SK-N-SH (cell line): ENCODE measurements around the gene LKAAEAR1. TPM values are rescaled to one million over a fixed set of nuclear protein-coding genes. Genes with fewer than 3 reads are reported as not detected.

Source experiments
- CTCF ChIA-PET: fragments of 300-600, 350-600 bp; formaldehyde crosslinking; extraction: SDS; loops from one replicate; lab custom pipeline; 2021; lab: Yijun Ruan, JAX
- POLR2A ChIA-PET: fragments of 350-600 bp; sonication (Branson Sonifier 250); formaldehyde crosslinking; extraction: SDS; loops from one replicate; lab custom pipeline; 2020; ENCODE audit warnings: antibody characterized with exemption, inconsistent platforms; lab: Yijun Ruan, JAX
- DNase-seq: peaks from one replicate; pipeline ENCODE4 v3.0.0; 2012
- H2AFZ ChIP-seq: fragments of 200-600 bp; sonication (generic); 2 replicates; pipeline ENCODE4 v1.8.1; 2016; ENCODE audit warnings: antibody characterized with exemption, mild to moderate bottlenecking, low read depth
- H3F3A ChIP-seq: fragments of 200-600 bp; sonication (generic); replicated peaks from 2 replicates; pipeline ENCODE3; 2016; ENCODE audit warnings: antibody characterized with exemption, mild to moderate bottlenecking; ENCODE audit not compliant: insufficient read depth
- H3K27ac ChIP-seq, 2 experiments: fragments of 200-500 bp in 1 of 2; fragments of 200-600 bp in 1 of 2; sonication (Bioruptor generic) in 1 of 2; sonication (generic), shearing (Covaris generic) in 1 of 2; 2 replicates each; pipeline versions ENCODE4 v1.5.1 to v1.6.1; 2014 to 2016; ENCODE audit warnings: low read depth in 2 of 2, inconsistent platforms in 1 of 2, low read length in 1 of 2, mild to moderate bottlenecking in 1 of 2, mixed read lengths in 1 of 2
- H3K27me3 ChIP-seq: fragments of 200-600 bp; sonication (generic), shearing (Covaris generic); 2 replicates; pipeline ENCODE4 v1.6.1; 2016; ENCODE audit warnings: mixed run types; ENCODE audit not compliant: insufficient read depth
- H3K36me3 ChIP-seq, 2 experiments: fragments of 200-500 bp in 1 of 2; fragments of 200-600 bp in 1 of 2; sonication (Bioruptor generic) in 1 of 2; sonication (generic) in 1 of 2; replicated peaks in 1 of 2; 2 replicates each; pipeline versions ENCODE3 to v1.5.1; 2014 to 2016; ENCODE audit warnings: low read length in 1 of 2, mild to moderate bottlenecking in 1 of 2; ENCODE audit not compliant: insufficient read depth in 2 of 2, control insufficient read depth in 1 of 2
- H3K4me1 ChIP-seq, 2 experiments: fragments of 200-500 bp in 1 of 2; fragments of 200-600 bp in 1 of 2; sonication (Bioruptor generic) in 1 of 2; sonication (generic), shearing (Covaris generic) in 1 of 2; 2 replicates each; pipeline versions ENCODE4 v1.5.1 to v1.6.1; 2014 to 2016; ENCODE audit warnings: low read depth in 1 of 2, low read length in 1 of 2, mixed run types in 1 of 2; ENCODE audit not compliant: insufficient read depth in 2 of 2, control insufficient read depth in 1 of 2
- H3K4me2 ChIP-seq: fragments of 200-600 bp; sonication (generic), shearing (Covaris generic); 2 replicates; pipeline ENCODE4 v1.6.1; 2017; ENCODE audit warnings: mixed run types
- H3K4me3 ChIP-seq, 2 experiments: fragments of 200-500 bp in 1 of 2; fragments of 200-600 bp in 1 of 2; sonication (Bioruptor generic) in 1 of 2; sonication (generic), shearing (Covaris generic) in 1 of 2; 2 replicates each; pipeline versions ENCODE4 v1.5.1 to v1.8.1; 2014 to 2016; ENCODE audit warnings: low read depth in 2 of 2, inconsistent platforms in 1 of 2, low read length in 1 of 2, mild to moderate bottlenecking in 1 of 2, mixed read lengths in 1 of 2, moderate library complexity in 1 of 2
- H3K79me2 ChIP-seq: fragments of 200-600 bp; sonication (generic); 2 replicates; pipeline ENCODE4 v1.8.1; 2017; ENCODE audit warnings: mild to moderate bottlenecking; ENCODE audit not compliant: insufficient read depth
- H3K9ac ChIP-seq: fragments of 200-600 bp; sonication (generic); 2 replicates; pipeline ENCODE4 v1.6.1; 2017; ENCODE audit warnings: mixed run types
- H3K9me2 ChIP-seq: fragments of 200-600 bp; sonication (generic); 2 replicates; pipeline ENCODE4 v1.6.1; 2017; ENCODE audit warnings: mixed run types
- H3K9me3 ChIP-seq: fragments of 200-600 bp; sonication (generic); 2 replicates; pipeline ENCODE4 v1.6.1; 2017; ENCODE audit warnings: mixed run types, mild to moderate bottlenecking, moderate library complexity
- H4K20me1 ChIP-seq: fragments of 200-600 bp; sonication (generic); 2 replicates; pipeline ENCODE4 v1.6.1; 2017; ENCODE audit warnings: mild to moderate bottlenecking, mixed run types; ENCODE audit not compliant: insufficient read depth
- CHD2 ChIP-seq: fragments of 150-350 bp; IDR thresholded peaks from 2 replicates; pipeline ENCODE4 v1.6.1; 2018; ENCODE audit warnings: low read length; ENCODE audit not compliant: partially characterized antibody
- EZH2phosphoT487 ChIP-seq: fragments of 200-600 bp; sonication (generic); IDR thresholded peaks from 2 replicates; pipeline ENCODE4 v1.6.1; 2017; ENCODE audit warnings: low read depth, mixed run types, mild to moderate bottlenecking, antibody characterized with exemption, moderate library complexity, borderline replicate concordance
- FOXJ3 ChIP-seq: sonication (generic); formaldehyde crosslinking; IDR thresholded peaks from 2 replicates; pipeline ENCODE4 v1.5.1; 2020; ENCODE audit warnings: mild to moderate bottlenecking, missing genetic modification reagents
- GABPA ChIP-seq: IDR thresholded peaks from 2 replicates; pipeline ENCODE4 v1.4.0; 2012; ENCODE audit warnings: low read depth, mild to moderate bottlenecking
- GATA2 ChIP-seq: sonication (generic); formaldehyde crosslinking; IDR thresholded peaks from 2 replicates; pipeline ENCODE4 v1.5.0; 2020; ENCODE audit warnings: mild to moderate bottlenecking, missing genetic modification reagents
- JUND ChIP-seq: IDR thresholded peaks from 2 replicates; pipeline ENCODE4 v1.4.0; 2012
- MXI1 ChIP-seq: IDR thresholded peaks from 2 replicates; pipeline ENCODE4 v1.6.1; 2012; ENCODE audit warnings: mild to moderate bottlenecking, low read depth, low read length, improper control_type of control experiment
- NRF1 ChIP-seq: IDR thresholded peaks from 2 replicates; pipeline ENCODE4 v1.6.1; 2012; ENCODE audit warnings: low read depth, mild to moderate bottlenecking, low read length
- TCF12 ChIP-seq: IDR thresholded peaks from 2 replicates; pipeline ENCODE4 v1.4.0; 2012
- WGBS: methylation state at CpG from one replicate; pipeline ENCODE4 v1.1.6; 2017; ENCODE audit warnings: low lambda C conversion rate; 5-methylcytosine and 5-hydroxymethylcytosine counted together
- polyA plus RNA-seq, 3 experiments: library from polyadenylated mRNA; depleted of rRNA; stranded (reverse); fragments of >200 nt; gene quantifications; 2 replicates each; pipeline ENCODE4 v1.2.3, GENCODE V29; 2012
- TF ChIP-seq, protein P1 (sequence below): IDR thresholded peaks from 2 replicates; pipeline ENCODE4 v1.4.0; 2012; ENCODE audit warnings: low read depth, borderline replicate concordance
- TF ChIP-seq, protein P2 (sequence below): IDR thresholded peaks from 2 replicates; pipeline ENCODE4 v1.4.0; 2012; ENCODE audit warnings: low read depth, borderline replicate concordance
- TF ChIP-seq, protein P3 (sequence below): IDR thresholded peaks from 2 replicates; pipeline ENCODE4 v1.6.1; 2012; ENCODE audit warnings: mild to moderate bottlenecking, low read depth, low read length, moderate library complexity

Gene LKAAEAR1
- polyA plus RNA-seq, 1 of the 3 experiments (the other 2 are of a cell fraction): 0.71 TPM

DNA sequence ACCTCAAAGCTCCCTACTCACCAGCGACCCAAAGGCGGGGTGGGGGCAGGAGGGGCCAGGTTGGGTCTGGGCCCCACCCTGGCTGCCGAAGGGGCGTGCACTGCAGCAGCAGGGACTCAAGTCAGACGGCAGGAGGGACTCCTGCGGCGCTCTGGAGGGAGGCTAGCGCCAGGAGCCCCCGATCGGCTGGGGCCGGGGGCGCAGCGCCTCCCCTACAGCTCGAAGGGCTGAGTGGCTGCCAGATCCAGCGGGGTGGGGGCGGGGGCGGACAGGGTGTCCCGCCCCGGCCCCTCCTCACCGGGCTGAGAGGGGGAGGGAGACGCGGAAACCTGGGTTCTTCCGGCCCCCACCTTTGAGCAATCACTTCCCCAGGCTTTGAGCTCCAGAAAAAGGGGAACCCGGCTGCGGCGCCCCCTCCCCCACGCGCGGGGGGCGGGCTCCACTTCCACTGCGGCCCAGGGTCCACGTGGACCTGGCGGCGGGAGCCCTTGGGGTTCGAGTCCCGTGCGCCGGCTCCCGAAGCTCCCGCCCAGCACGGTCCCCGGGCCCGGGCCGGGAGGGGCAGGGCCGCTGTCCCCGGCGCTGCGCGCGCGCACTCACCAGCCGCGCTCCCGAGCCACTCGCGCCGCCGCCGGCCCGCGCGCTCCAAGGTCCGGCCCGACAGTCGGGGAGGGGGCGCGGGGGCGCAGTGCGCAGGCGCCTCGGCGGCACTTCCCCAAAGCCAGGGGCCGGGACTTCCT lies 4.8 kb downstream of the LKAAEAR1 start, which contains the start of gene RGS19:
TSS of gene RGS19 (minus strand) at position 246 of the 740 bp plus-strand sequence. CDS start 2,632 bp downstream, outside the sequence.
- no peaks in the 10 kb centered on the region for H3K9me3 ChIP-seq
- TF ChIP-seq CHD2 (peak; percentile 39), NRF1 (peak; percentile 78), EZH2phosphoT487 (no peak), TCF12 (no peak), JUND (no peak), MXI1 (peak; percentile 67), FOXJ3 (no peak), GATA2 (CRISPR knock-in tag) (no peak), GABPA (0 out of 2 replicates have a peak, but pooled peaks have one; percentile 9)
- TF ChIP-seq, protein P1, sequence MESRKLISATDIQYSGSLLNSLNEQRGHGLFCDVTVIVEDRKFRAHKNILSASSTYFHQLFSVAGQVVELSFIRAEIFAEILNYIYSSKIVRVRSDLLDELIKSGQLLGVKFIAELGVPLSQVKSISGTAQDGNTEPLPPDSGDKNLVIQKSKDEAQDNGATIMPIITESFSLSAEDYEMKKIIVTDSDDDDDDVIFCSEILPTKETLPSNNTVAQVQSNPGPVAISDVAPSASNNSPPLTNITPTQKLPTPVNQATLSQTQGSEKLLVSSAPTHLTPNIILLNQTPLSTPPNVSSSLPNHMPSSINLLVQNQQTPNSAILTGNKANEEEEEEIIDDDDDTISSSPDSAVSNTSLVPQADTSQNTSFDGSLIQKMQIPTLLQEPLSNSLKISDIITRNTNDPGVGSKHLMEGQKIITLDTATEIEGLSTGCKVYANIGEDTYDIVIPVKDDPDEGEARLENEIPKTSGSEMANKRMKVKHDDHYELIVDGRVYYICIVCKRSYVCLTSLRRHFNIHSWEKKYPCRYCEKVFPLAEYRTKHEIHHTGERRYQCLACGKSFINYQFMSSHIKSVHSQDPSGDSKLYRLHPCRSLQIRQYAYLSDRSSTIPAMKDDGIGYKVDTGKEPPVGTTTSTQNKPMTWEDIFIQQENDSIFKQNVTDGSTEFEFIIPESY: no peak
- TF ChIP-seq, protein P2, sequence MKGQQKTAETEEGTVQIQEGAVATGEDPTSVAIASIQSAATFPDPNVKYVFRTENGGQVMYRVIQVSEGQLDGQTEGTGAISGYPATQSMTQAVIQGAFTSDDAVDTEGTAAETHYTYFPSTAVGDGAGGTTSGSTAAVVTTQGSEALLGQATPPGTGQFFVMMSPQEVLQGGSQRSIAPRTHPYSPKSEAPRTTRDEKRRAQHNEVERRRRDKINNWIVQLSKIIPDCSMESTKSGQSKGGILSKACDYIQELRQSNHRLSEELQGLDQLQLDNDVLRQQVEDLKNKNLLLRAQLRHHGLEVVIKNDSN: no peak
- TF ChIP-seq, protein P3, sequence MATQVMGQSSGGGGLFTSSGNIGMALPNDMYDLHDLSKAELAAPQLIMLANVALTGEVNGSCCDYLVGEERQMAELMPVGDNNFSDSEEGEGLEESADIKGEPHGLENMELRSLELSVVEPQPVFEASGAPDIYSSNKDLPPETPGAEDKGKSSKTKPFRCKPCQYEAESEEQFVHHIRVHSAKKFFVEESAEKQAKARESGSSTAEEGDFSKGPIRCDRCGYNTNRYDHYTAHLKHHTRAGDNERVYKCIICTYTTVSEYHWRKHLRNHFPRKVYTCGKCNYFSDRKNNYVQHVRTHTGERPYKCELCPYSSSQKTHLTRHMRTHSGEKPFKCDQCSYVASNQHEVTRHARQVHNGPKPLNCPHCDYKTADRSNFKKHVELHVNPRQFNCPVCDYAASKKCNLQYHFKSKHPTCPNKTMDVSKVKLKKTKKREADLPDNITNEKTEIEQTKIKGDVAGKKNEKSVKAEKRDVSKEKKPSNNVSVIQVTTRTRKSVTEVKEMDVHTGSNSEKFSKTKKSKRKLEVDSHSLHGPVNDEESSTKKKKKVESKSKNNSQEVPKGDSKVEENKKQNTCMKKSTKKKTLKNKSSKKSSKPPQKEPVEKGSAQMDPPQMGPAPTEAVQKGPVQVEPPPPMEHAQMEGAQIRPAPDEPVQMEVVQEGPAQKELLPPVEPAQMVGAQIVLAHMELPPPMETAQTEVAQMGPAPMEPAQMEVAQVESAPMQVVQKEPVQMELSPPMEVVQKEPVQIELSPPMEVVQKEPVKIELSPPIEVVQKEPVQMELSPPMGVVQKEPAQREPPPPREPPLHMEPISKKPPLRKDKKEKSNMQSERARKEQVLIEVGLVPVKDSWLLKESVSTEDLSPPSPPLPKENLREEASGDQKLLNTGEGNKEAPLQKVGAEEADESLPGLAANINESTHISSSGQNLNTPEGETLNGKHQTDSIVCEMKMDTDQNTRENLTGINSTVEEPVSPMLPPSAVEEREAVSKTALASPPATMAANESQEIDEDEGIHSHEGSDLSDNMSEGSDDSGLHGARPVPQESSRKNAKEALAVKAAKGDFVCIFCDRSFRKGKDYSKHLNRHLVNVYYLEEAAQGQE: no peak
- H3K4me2 ChIP-seq: peak within 1 kb of the TSS; percentile 99
- peaks cover 13 to 34% of the 10 kb centered on the region in 2 experiments; a peak in 3 of 4 replicates for H3K4me1 ChIP-seq
- 0% methylated on average over 6 of the region's 73 CpGs for WGBS
- no peaks in the 10 kb centered on the region for H3K27me3 ChIP-seq
- peak within 1 kb of the TSS in 1 of 2 experiments; percentile 68; a peak in 2 of 4 replicates for H3K27ac ChIP-seq
- no peaks in the 10 kb centered on the region for H3K9me2 ChIP-seq
- ChIA-PET POLR2A (interaction anchor here (0.6 to 1.2 kb wide), 4 partner anchors 10 to 93 kb away, joined by 3 to 6 read pairs (median 3); partner anchors contain the start of gene TCEA2), CTCF (interaction anchor here (0.7 to 12.9 kb wide), 12 partner anchors 9 to 139 kb away, joined by 3 to 252 read pairs (median 4); partner anchors contain the start of genes NPBWR2 and PRPF6)
- no peaks in the 10 kb centered on the region for H3K79me2 ChIP-seq
- peak within 1 kb of the TSS; percentile 76 for H3K9ac ChIP-seq
- H2AFZ ChIP-seq: peak within 1 kb of the TSS; percentile 72; the same call in 1 of the 2 replicates
- H3K4me3 ChIP-seq: peak within 1 kb of the TSS; percentile 76 to 80
- peaks cover 14% of the 10 kb centered on the region for H3F3A ChIP-seq
- DNase-seq: peak; percentile 96
- H4K20me1 ChIP-seq: no peaks in the 10 kb centered on the region
- H3K36me3 ChIP-seq: no peaks in the 10 kb centered on the region
